ENCODE data around the gene FGF12. TPM values are rescaled to one million over a fixed set of nuclear protein-coding genes. Genes with fewer than 3 reads are reported as not detected.

The FGF12 gene
- total and polyA plus RNA-seq, 2 donors (not counting 1 experiment from before 2014, with no cell fraction given), result 0.17 TPM; not detected in 1

- TF ChIP-seq CTCF (conservative IDR thresholded peaks at IDR 0.05 in 1 of 2, IDR thresholded peaks at IDR 0.05 in 1 of 2; ENCODE audit: low read depth in 1 of 2, low read length in 2 of 2), result no peak
- no peak for TF ChIP-seq EZH2 (IDR thresholded peaks at IDR 0.05; ENCODE audit: low read length, missing control alignments)
- H4K20me1 ChIP-seq (ENCODE audit: control insufficient read depth, extremely low read depth, insufficient read depth, low read length), result no peaks in the 10 kb centered on the region
- H2AFZ ChIP-seq (ENCODE audit: low read length), result no peak overlapping the region
- no peaks in the 10 kb centered on the region for H3K36me3 ChIP-seq (ENCODE audit: control insufficient read depth, insufficient read depth, low read length)
- no peaks in the 10 kb centered on the region for H3K9me3 ChIP-seq (ENCODE audit: control insufficient read depth, insufficient read depth, low read depth, low read length)
- no peak overlapping the region for H3K4me2 ChIP-seq (ENCODE audit: extremely low read depth, insufficient read depth, low read length)
- no peaks in the 10 kb centered on the region for H3K27me3 ChIP-seq (ENCODE audit: control insufficient read depth, insufficient read depth, low read length)
- H3K79me2 ChIP-seq (ENCODE audit: control insufficient read depth, insufficient read depth, low read length), result no peaks in the 10 kb centered on the region
- no peak overlapping the region for H3K4me3 ChIP-seq (replicated peaks in 1 of 4; ENCODE audit: control extremely low read depth in 1 of 4, insufficient read depth in 1 of 4, low read depth in 3 of 4, low read length in 4 of 4)
- H3K9ac ChIP-seq (ENCODE audit: insufficient read depth, low read length), result no peak overlapping the region
- no peak for DNase-seq (ENCODE audit: low read depth in 2 of 2)
- no peak overlapping the region for H3K27ac ChIP-seq (ENCODE audit: insufficient read depth, low read length)
- H3K4me1 ChIP-seq (ENCODE audit: control insufficient read depth, extremely low read depth, insufficient read depth, low read length), result no peaks in the 10 kb centered on the region
Observed at GRCh38 chr3:192651836-192652512, 75.4 kb downstream of the FGF12 start.

- H3K79me2 ChIP-seq (ENCODE audit: control insufficient read depth, insufficient read depth, low read length), result no peaks in the 10 kb centered on the region
- H3K36me3 ChIP-seq (ENCODE audit: control insufficient read depth, insufficient read depth, low read length), result no peaks in the 10 kb centered on the region
- H3K27ac ChIP-seq (ENCODE audit: insufficient read depth, low read length), result no peak overlapping the region
- no peak overlapping the region for H3K4me2 ChIP-seq (ENCODE audit: extremely low read depth, insufficient read depth, low read length)
- H3K4me1 ChIP-seq (ENCODE audit: control insufficient read depth, extremely low read depth, insufficient read depth, low read length), result no peaks in the 10 kb centered on the region
- no peak overlapping the region for H2AFZ ChIP-seq (ENCODE audit: low read length)
- no peaks in the 10 kb centered on the region for H3K27me3 ChIP-seq (ENCODE audit: control insufficient read depth, insufficient read depth, low read length)
- H3K9me3 ChIP-seq (ENCODE audit: control insufficient read depth, insufficient read depth, low read depth, low read length), result no peaks in the 10 kb centered on the region
- no peak for DNase-seq (ENCODE audit: low read depth in 2 of 2)
- no peak for TF ChIP-seq CTCF (conservative IDR thresholded peaks at IDR 0.05 in 1 of 2, IDR thresholded peaks at IDR 0.05 in 1 of 2; ENCODE audit: low read depth in 1 of 2, low read length in 2 of 2)
- no peak for TF ChIP-seq EZH2 (IDR thresholded peaks at IDR 0.05; ENCODE audit: low read length, missing control alignments)
- H4K20me1 ChIP-seq (ENCODE audit: control insufficient read depth, extremely low read depth, insufficient read depth, low read length), result no peaks in the 10 kb centered on the region
- no peak overlapping the region for H3K9ac ChIP-seq (ENCODE audit: insufficient read depth, low read length)
- H3K4me3 ChIP-seq (replicated peaks in 1 of 4; ENCODE audit: control extremely low read depth in 1 of 4, insufficient read depth in 1 of 4, low read depth in 3 of 4, low read length in 4 of 4), result no peak overlapping the region
Observed at GRCh38 chr3:192645437-192645836, 81.9 kb downstream of the FGF12 start.

- Histone ChIP-seq H4K20me1 (ENCODE audit: control insufficient read depth, extremely low read depth, insufficient read depth, low read length) (no peaks in the 10 kb centered on the region), H3K9ac (ENCODE audit: insufficient read depth, low read length) (no peak overlapping the region), H3K27me3 (ENCODE audit: control insufficient read depth, insufficient read depth, low read length) (no peaks in the 10 kb centered on the region), H3K9me3 (ENCODE audit: control insufficient read depth, insufficient read depth, low read depth, low read length) (no peaks in the 10 kb centered on the region), H3K27ac (ENCODE audit: insufficient read depth, low read length) (no peak overlapping the region), H3K4me1 (ENCODE audit: control insufficient read depth, extremely low read depth, insufficient read depth, low read length) (no peaks in the 10 kb centered on the region), H3K79me2 (ENCODE audit: control insufficient read depth, insufficient read depth, low read length) (no peaks in the 10 kb centered on the region), H3K4me2 (ENCODE audit: extremely low read depth, insufficient read depth, low read length) (no peak overlapping the region), H2AFZ (ENCODE audit: low read length) (no peak overlapping the region), H3K4me3 (replicated peaks in 1 of 4; ENCODE audit: control extremely low read depth in 1 of 4, insufficient read depth in 1 of 4, low read depth in 3 of 4, low read length in 4 of 4) (no peak overlapping the region), H3K36me3 (ENCODE audit: control insufficient read depth, insufficient read depth, low read length) (no peaks in the 10 kb centered on the region)
- TF ChIP-seq CTCF (conservative IDR thresholded peaks at IDR 0.05 in 1 of 2, IDR thresholded peaks at IDR 0.05 in 1 of 2; ENCODE audit: low read depth in 1 of 2, low read length in 2 of 2), result no peak
- no peak for TF ChIP-seq EZH2 (IDR thresholded peaks at IDR 0.05; ENCODE audit: low read length, missing control alignments)
- DNase-seq (ENCODE audit: low read depth in 2 of 2), result no peak
Observed at GRCh38 chr3:192642651-192643050, 84.7 kb downstream of the FGF12 start.
